Cortex of kidney (tissue), 1 donor: ENCODE data around the gene AKIRIN1.
"Not testable (repeated sequence)": the region's sequence is repeated elsewhere in the genome, so short reads cannot be mapped to it uniquely, and the experiment has no call there.

Experiments
- DNase-seq: peaks from one replicate; lab custom pipeline; 2025; lab: John Stamatoyannopoulos, UW

Gene AKIRIN1

DNA sequence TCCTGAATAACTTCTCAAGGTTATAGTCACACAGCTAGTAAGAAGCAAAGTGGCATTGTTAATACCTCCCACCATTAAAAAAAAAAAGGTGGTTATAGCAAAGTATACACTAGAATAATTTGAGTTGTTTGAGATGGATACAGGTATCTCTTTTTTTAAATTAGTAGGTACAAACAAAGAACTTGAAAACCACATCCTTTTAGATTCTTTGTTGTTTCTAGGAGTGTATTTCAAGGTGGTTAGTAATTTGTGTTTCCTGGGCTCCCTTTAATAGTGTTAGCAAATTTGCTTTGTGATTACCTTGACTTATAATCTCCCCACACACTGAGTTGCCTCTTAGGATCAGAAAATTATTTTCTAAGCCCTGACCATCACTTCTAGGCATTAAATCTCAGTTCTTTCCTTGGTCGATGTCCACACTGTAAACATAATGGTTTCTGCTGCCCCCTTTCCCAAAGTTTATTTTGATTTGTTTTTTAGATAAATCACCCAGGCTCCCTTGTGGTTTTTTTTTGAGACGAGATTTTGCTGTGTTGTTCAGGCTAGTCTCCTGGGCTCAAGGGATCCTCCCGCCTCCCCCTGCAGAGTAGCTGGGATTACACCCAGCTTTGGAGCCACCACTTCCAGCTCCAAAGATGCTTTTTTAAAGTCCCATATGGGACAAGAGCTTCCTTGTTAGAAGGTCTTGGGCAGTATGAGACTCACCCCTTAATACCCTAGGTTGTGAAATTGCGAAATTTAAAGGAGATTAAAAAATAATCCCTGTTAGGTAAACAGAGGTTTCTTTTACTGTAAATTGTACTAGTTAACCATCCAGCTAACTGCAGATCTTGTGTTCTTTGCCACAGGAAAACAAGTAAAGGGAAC is 6.2 kb downstream of the AKIRIN1 start:
- DNase-seq: no peak

DNA sequence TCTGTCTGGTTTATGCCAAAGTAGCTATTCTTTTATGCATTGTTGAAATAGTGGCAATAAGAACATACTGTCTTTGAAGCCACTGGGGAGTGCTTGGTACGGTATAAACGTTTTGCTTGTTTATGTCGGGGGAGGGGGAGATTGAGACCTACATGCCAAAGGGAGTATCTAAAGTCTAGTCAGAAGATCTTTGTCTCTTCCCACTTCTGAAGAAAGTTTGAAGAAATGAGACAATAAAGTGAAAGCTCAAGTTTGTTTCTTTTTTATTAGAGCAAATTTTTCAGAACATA is 6.8 kb downstream of the AKIRIN1 start:
- no peak for DNase-seq

DNA sequence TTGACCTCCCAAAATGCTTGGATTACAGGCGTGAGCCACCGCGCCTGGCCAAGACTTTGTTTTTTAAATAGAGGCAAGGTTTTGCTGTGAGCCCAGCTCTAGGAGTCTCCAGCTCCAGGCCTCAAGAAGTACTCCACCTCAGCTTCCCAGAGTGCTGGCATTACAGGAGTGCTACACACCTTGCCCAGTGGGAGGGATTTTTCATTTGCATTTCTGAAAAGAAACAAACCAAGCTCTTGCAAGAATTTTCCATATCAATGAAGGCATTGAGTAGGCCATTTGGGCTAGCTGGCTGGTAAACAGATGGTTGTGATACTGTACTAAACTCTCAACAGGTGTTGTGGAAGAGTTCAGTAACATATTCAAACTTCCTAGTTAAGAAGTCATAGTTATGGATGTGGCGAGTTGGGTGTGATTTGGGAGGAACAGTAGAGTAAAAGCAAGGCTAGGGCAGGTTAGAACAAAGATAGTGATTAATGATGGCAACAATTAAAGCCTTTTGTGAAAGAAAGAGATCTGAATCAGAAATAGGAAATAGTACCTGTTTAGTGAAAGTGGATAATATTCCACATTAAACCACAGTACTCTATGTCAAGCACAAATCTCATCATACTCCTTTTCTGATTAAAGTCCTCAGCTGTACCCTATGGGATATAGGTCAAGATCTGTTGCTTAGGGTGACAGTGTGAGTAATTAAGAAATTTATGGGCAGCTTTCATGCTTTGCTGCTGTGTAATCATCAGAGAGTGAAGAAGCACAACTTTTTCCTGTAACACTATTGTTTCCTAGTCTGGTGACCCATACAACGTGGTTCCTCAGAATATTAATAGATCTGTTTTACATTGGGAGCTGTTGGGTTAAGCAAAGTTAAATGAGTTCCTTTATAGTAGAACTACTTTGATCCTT is 10.7 kb downstream of the AKIRIN1 start:
- DNase-seq: no peak

DNA sequence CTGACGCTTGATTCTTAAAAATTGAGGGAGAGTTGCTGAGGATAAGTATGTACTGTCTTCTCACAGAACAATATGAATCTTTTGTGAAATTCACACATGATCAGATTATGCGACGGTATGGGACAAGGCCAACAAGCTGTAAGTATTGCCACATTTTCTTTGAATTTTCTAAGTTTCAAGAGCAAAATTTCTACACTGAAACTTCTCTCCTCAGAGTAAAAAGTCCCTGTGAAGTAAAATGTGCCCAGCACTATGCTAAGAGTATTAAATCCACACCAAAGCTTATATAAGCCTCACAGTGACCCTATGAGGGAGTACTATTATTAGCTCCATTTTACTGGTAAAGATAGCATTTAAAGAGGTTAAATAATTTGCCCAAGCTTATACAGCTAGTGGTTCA is 12.2 kb downstream of the AKIRIN1 start:
- no peak for DNase-seq

DNA sequence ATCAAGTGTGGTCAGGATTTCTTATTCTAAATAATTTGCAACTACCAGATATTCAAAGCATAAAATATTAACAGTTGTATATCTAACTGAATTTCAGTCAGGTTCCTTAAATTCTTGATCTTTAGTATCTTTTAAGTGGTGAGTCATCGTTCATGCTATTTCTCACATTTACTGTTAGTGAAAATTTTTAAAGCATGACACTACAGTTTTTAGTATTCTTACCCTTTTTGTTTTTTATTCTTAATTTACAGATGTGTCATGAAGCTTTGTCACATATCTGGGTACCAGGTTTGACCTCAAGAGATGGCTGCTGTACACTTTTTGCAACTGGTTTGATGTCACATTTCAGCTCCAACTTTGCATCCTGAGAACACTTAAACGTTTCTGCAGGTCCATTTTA is 12.7 kb downstream of the AKIRIN1 start:
- DNase-seq: no peak

DNA sequence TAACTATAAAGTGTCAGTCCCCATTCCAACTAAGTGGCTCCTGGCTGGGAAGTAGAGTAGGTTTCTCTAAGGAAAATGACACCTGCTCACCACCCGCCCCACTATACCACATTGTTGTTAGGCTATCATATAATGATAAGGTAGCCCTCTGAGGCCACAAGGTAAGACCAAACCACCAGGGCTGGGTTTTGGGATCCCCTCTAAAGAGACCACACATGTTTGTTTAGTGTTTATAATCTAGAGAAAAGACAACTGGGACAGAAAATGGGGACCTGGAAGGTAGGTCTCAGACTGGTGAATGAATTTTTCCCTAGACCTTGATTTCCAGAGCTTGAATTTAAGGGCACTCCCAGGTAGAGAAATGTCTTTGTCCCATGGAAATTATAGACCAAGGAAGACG is 15.2 kb downstream of the AKIRIN1 start:
- no peak for DNase-seq

DNA sequence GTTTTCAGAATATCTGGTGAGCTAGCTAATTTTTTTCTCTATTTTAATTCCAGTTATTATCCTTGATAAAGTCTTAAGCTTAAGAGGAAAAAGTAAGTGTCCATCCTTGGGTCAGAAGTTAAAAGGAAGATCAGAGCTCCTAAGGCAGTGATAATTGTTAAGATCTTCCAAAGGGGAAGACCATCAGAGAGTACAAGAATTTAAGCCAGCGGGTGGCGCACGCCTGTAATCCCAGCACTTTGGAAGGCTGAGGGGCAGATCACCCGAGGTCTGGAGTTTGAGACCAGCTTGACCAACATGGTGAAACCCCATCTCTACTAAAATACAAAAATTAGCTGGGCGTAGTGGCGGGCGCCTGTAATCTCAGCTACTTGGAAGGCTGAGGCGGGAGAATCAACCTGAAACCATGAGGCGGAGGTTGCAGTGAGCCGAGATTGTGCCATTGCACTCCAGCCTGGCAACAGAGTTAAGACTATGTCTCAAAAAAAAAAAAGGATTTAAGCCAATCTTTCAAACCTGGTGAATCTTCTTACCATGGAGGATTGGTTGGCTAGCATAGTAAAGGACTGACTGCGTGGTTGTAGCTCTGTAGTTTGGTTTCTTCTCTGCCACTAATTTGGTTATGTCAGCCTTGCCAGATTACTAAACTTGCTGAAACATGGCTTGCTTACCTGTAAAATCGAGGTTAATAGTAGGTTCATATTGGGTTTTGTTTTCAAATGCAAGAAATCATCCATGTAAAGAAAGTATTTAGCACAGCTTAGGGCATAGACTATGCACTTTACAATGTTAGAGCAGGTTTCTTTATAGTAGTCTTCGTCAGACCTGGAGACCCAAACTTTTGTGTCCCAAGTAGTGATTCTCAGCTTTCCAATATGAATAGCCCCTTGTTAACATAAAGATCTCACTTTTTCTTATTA is 15.9 kb downstream of the AKIRIN1 start:
- DNase-seq: no peak

DNA sequence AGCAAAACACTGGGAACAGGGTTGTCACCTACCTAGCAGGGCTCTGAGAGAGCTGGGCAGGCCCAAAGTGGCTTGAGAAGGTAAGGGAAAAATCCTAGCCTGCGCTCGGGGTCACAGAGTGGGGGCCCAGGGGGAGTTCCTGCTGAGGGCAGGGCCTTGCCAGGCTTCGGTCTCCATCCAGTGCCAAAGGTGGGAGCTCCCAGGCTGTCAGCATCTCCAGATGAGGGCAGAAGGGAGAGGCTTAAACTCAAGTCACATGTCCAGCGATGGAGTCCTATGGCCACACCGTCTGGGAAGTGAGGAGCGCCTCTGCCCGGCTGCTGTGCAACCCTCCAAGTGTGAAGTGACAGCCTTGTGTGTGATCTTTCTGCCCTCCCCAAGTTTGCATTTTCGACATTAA is 23.9 kb downstream of the AKIRIN1 start:
- not testable (repeated sequence) for DNase-seq

DNA sequence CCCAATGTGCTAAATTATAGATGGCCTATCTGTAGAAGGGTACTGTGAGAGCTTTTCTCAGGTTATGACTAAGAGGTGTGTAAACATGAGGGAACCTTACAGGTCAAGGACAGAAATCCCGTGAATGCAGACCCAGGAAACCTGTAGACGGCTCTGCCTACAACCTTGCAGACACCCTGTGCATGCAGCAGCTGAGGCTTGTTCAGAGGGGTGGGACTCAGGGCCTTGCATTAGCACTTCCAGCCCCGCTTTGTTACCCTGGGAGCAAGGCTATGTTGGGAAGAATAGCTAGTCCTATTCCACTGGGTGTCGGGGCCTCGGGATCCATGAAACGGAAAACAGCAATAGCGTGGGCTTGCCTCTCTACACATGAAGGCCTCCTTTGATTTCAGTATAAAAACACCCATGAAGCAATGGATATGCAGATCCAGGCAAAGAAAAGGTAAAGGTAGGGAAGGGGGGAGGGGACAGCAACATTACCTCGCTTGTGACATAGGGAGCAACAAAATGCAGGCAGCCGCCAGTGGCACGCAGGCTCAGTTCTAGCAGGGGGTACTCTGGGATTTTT is 25.6 kb downstream of the AKIRIN1 start:
- DNase-seq: no peak

DNA sequence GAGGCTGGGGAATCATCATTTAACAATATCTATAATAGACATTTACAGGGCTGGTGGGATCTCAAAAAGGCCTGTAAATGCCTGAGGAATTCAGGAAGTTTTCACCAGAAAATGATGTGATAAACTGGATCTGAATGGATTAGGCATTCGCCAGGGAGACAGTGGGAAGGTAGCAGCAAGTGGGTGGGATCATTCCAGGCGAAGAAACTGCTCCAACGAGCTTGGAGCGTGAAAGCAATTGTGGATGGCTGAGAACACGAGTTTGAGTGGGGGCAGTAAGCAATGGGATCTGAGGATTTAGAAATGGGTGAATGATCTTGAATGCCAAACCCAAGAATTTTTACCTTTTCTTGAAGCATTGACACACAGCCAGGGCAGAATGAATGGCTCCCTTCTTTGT is 26.2 kb downstream of the AKIRIN1 start:
- DNase-seq: no peak

DNA sequence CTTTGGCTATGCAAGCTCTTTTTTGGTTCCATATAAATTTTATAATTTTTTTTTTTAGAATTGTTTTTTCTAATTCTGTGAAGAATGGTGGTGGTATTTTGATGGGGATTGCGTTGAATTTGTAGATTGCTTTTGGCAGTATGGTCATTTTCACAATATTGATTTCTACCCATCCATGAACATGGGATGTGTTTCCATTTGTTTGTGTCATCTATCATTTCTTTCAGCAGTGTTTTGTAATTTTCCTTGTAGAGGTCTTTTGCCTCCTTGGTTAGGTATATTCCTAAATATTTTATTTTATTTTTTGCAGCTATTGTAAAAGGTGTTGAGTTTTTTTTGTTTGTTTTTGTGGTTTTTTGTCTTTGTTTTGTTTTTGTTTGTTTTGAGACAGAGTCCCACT is 29.4 kb downstream of the AKIRIN1 start:
- not testable (repeated sequence) for DNase-seq

DNA sequence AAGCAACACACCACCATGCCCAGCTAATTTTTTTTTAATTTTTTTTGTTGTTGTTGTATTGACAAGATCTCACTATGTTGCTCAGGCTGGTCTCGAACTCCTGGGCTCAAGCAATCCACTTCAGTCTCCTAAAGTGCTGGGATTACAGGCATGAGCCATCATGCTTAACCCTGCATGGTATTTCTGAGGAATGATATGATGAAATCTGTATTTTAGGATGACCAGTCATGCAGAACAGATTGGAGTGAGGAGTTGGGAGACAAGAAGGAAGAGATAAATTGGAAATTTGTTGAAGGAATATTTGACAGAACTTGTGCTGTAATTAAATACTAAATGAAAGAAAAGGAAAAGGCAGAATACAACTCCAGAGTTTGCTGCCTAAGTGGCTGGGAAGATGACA is 30.4 kb downstream of the AKIRIN1 start:
- no peak for DNase-seq

DNA sequence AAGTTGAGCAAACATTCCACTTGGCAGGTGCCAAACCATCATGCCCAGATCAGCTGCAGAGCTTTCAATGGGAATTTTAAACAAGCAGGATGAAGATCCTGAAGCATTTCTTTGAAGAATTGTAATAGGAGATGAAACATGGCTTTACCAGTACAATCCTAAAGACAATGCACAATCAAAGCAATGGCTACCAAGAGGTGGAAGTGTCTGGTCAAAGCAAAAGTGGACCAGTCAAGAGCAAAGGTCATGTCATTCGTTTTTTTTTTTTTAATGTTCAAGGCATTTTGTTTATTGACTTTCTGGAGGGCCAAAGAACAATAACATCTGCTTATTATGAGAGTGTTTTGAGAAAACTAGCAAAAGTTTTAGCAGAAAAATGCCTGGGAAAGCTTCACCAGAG is 32.1 kb downstream of the AKIRIN1 start:
- no peak for DNase-seq

DNA sequence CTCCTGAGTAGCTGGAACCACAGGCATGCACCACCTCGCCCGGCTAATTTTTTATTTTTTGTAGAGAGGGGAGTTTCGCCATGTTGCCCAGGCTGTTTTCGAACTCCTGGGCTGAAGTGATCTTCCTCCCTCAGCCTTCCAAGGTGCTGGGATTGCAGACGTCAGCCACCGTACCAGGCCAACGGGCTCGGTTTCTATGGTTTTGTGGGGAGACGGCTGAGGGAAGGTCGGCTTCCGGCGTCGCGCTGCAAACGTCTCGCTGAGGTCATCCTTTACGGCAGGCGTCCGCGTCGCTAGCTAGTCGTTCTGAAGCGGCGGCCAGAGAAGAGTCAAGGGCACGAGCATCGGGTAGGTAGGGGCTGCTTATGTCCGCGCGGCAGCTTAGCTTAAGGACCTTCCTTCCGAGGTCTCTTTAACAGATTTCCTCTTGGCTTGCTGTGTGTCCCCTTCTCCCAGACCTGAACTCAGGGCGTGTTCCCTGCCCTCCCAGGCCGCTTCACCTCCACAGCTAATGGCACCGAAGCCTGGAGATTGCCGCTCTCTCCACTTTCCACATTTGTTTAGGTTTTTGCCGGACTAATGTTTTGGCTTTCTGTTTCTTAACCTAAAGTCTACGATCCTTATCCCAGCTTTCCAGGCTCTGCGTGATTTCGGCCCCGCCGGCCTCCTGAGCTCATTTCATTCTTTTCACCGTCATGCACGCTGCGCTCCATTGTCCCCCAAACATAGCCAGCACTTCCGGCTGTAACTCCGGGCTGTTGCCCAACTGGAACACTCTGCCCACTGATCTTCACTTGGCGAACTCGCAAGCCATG is 35.2 kb downstream of the AKIRIN1 start, which contains the start of gene NDUFS5:
Gene NDUFS5 (plus strand): TSS at position 300 of the 815 bp plus-strand sequence. CDS start 2,375 bp downstream, outside the sequence.
- DNase-seq: no peak

DNA sequence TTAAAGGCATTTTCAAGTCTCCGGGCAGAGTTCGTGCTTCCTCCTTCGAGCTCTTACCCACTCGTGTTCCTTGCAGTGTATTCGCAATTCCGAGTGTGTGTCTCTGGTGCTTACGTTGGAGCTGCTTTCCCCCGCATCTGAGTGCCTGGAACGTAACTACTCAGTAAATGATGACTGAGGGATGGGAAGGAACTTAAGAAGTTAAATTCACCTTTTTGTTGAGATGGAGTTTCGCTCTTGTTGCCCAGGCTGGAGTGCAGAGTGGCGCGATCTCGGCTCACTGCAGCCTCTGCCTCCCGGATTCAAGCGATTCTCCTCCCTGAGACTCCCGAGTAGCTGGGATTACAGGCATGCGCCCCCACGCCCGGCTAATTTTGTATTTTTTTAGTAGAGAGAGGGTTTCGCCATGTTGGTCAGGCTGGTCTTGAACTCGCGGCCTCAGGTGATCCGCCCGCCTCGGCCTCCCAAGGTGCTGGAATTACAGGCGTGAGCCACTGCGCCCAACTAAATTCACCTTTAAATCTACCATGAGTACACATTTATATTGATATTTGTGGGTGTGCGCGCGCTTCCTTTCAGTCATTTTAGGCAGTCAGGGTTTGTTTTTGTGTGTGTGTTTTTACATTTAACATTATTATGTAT is 35.9 kb downstream of the AKIRIN1 start:
- DNase-seq: no peak

DNA sequence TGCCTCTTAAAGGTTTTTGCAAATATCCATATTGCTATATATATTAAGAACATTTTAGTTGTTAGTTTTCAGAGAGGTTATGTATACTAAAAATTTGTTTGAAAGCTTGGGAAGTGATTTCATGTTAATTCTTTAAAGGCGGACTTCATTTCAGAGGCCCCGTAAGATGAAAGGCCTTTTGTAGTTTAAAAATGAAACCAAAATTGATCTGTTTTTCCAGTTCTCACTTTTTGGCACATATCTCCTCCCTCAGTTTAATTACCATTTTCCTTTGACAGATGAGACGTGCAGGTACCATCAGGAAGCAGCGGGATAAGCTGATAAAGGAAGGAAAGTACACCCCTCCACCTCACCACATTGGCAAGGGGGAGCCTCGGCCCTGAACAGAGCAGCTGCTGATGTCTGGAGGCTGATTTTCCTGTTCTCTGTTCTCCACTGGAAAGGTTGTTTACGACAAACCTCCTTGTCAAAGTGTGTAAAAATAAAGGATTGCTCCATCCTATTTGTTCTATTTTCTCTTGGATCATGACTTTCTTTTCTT is 43.1 kb downstream of the AKIRIN1 start:
- no peak for DNase-seq

DNA sequence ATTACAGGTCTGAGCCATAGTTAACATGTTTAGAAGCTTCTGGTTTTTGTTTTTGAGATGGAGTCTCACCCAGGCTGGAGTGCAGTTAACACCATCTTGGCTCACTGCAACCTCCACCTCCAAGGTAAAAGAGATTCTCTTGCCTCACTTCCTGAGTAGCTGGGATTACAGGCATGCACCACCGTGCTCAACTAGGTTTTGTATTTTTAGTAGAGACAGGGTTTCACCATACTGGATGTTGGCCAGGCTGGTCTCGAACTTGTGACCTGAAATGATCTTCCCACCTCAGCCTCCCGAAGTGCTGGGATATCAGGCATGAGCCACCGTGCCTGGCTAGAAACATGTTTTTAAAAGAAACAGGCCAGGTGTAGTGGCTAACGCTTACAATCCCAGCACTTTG is 45.6 kb downstream of the AKIRIN1 start:
- DNase-seq: no peak

DNA sequence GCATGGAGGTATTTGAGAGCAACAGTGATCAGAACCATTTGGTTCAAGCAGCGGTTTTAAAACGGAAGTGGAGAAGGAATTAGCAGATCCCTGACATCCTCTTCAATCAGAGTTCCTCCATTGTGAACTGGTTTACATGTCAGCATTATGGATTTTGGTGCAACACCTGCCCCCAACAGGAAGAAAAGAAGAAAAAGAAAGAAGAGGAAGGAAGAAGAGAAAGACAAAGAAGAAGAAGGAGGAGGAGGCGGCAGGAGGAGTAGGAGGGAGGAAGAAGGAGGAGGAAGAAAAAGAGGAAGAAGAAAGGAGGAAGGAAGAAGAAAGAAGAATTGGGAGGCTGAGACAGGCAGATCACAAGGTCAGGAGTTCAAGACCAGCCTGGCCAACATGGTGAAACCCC is 52.4 kb downstream of the AKIRIN1 start:
- no peak for DNase-seq

DNA sequence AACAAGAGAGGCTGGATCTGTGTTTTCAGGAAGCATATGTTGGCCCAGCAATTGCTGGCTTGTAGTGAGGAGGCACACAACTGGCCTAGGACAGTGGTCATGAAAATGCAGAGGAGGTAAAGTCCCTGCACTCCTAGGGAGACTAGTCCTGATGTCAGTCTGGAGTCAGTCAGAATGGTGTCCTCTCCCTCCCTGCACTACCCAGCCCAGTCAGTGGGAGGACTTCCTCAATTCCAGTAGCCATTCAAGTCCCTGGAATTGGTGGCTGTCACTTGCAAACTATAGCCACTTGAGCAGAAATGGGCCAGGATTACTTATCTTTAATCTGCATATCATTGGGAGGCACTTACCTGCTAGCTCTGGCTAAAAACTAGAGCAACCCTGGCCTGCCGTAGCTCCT is 53.7 kb downstream of the AKIRIN1 start:
- DNase-seq: no peak

DNA sequence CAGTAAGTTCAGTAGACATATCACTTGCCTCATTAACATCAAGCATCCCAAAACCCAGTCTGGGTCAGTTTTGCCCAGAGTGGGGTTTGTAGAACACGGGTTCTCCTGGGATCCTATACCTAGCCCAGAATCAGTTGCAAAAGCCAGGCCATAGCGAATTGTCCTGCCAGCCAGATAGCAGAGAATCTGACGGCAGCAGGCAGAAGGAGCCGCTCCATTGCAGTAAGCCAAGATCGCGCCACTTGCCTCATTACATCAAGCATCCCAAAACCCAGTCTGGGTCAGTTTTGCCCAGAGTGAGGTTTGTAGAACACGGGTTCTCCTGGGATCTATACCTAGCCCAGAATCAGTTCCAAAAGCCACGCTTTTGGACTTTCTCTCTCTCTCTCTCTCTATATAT is 54.2 kb downstream of the AKIRIN1 start:
- DNase-seq: no peak
